GM21576 (cell line): ENCODE measurements around the gene PLIN4.

Source experiments
- ATAC-seq: cut with Tn5 transposase; IDR thresholded peaks from one replicate; pipeline ENCODE4 v1.9.1; 2021; ENCODE audit warnings: mild to moderate bottlenecking, moderate library complexity; ENCODE audit not compliant: unreplicated experiment

The PLIN4 gene

GRCh38 chr19:4493104-4493928 is 25.0 kb downstream of the PLIN4 start:
- no peak for ATAC-seq

- ATAC-seq: no peak
Measured at GRCh38 chr19:4492337-4493103, 25.8 kb downstream of the PLIN4 start.

- no peak for ATAC-seq
Measured at GRCh38 chr19:4491446-4491845, 26.8 kb downstream of the PLIN4 start.

GRCh38 chr19:4488496-4488895 is 29.8 kb downstream of the PLIN4 start:
- no peak for ATAC-seq

- ATAC-seq: no peak
Measured at GRCh38 chr19:4487572-4487971, 30.7 kb downstream of the PLIN4 start.

GRCh38 chr19:4483385-4483784 is 34.9 kb downstream of the PLIN4 start:
- ATAC-seq: no peak

GRCh38 chr19:4482721-4483364 is 35.4 kb downstream of the PLIN4 start:
- ATAC-seq: no peak

- no peak for ATAC-seq
Measured at GRCh38 chr19:4477034-4477801, 41.1 kb downstream of the PLIN4 start.

- ATAC-seq: no peak
Measured at GRCh38 chr19:4474514-4475022, 43.7 kb downstream of the PLIN4 start.

GRCh38 chr19:4473763-4474513 is 44.3 kb downstream of the PLIN4 start:
- ATAC-seq: no peak

- no peak for ATAC-seq
Measured at GRCh38 chr19:4473011-4473762, 45.1 kb downstream of the PLIN4 start.

- no peak for ATAC-seq
Measured at GRCh38 chr19:4472174-4472974, 45.9 kb downstream of the PLIN4 start, which contains the start of gene HDGFL2. Gene HDGFL2, plus strand, starts transcription at chr19:4472297. Its CDS starts 54 bp downstream, at chr19:4472351.

GRCh38 chr19:4471403-4472173 is 46.7 kb downstream of the PLIN4 start:
- peak; percentile 85 for ATAC-seq

- no peak for ATAC-seq
Measured at GRCh38 chr19:4467835-4468234, 50.5 kb downstream of the PLIN4 start.

GRCh38 chr19:4464815-4465581 is 53.3 kb downstream of the PLIN4 start:
- no peak for ATAC-seq

GRCh38 chr19:4457654-4458395 is 60.5 kb downstream of the PLIN4 start, which contains the start of gene UBXN6:
Gene UBXN6, minus strand, starts transcription at chr19:4457794. Its CDS starts 97 bp downstream, at chr19:4457697.
- peak; percentile 88 for ATAC-seq
